GM12801 (cell line): ENCODE measurements around the gene RIPPLY3.

Source experiments
- CTCF ChIP-seq: IDR thresholded peaks from one replicate; pipeline ENCODE4 v1.5.1; 2011; ENCODE audit warnings: control low read depth; ENCODE audit not compliant: insufficient read length; ENCODE audit errors: extremely low read depth

RIPPLY3 gene

GRCh38 chr21:37057614-37058013 is 51.1 kb downstream of the RIPPLY3 start:
- no peak for TF ChIP-seq CTCF

DNA sequence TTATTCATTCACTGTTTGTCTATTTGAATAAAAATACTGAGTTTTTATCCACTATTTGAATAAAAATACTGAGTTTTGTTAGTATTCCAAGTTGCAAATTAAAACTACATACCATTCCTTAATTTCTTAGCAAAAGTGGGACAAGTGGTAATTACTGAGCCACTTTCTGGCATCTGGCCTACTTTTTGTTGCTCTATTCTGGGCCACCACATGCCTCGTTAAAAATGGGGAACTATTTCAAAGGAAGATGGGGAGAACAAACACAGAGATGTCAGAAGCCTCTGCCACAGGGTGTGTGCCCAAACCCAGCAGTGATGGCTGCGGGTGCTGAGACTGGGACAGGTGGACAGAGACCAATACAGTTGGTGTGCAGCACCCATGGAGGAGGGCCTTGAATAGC is 51.8 kb downstream of the RIPPLY3 start:
- TF ChIP-seq CTCF = no peak

DNA sequence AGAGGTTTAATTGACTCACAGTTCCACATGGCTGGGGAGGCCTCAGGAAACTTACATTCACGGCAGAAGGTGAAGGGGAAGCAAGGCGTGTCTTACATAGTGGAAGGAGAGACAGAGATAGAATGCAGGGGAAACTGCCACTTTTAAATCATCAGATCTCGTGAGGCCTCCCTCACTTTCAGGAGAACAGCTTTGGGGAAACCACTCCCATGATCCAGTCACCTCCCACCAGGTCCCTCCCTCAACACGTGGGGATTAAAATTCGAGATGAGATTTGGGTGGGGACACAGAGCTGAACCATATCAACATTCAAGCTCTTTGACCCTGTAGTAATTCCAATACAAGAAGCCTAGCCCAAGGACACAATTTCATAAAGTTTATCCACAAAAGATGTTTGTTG is 52.7 kb downstream of the RIPPLY3 start:
- no peak for TF ChIP-seq CTCF

DNA sequence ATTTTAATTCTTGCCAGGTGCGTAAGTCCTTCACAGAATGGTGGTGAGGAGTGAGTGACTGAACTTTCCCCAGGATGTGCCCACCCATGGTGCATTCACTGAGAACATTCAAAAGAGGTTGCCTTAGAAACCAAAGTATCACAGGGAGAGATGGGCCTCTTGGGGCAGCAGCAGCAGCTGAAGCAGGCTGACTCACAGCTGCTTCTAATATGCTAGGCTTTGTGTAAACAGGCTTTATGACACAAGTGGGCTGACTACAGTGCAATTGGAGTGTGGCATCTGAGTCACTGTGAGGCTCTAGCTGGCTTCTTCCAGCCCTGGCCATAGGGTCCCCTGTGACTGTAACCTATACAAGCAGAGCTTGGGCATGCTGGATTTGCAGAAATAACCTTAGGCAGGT is 53.8 kb downstream of the RIPPLY3 start:
- TF ChIP-seq CTCF = no peak

DNA sequence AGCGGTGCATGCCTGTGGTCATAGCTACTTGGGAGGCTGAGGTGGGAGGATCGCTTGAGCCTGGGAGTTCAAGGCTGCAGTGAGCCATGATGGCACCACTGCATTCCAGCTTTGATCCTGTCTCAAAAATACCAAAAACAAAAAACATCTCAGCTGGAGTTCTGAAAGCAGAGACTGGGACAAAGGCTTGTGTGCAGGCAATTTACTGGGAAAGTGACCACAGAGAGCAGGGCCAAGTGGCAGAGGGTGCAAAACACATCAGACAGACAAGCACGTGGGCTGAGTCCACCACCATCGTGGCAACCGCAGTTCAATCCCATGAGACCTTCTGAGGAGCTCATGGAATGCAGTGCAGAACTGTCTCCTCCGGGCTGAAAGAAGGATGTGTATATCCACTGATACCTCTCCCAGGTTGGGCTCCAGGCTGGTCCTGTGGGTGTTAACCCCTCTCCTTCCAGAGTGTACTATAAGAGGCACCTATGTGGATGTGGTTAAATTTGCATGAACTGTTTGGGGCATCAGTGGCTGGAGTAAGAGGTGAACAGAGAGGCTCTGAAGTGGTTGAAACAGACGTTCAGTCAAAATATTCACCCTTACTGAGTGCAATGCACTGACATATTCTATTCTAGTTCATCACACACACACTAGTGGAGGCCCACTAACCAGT is 55.6 kb downstream of the RIPPLY3 start:
- TF ChIP-seq CTCF = no peak

- no peak for TF ChIP-seq CTCF
Measured at GRCh38 chr21:37062593-37062935, 56.1 kb downstream of the RIPPLY3 start.

DNA sequence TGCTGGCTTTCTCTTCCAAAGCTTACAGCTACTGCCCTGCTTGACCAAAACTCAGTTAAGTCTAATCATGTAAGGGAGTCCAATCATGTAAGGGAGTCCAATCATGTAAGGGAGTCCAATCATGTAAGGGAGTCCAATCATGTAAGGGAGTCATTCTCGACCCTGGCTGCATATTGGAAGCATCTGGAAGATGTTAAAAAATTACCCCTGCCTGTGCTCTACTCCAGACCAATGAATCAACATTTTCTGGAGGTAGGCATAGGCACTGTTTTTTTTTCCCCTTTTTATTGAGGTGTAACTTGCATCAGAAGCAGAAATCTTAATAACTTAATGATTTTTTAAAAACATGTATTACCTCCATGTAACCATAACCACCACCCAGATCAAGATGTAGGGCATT is 56.9 kb downstream of the RIPPLY3 start:
- TF ChIP-seq CTCF = no peak

DNA sequence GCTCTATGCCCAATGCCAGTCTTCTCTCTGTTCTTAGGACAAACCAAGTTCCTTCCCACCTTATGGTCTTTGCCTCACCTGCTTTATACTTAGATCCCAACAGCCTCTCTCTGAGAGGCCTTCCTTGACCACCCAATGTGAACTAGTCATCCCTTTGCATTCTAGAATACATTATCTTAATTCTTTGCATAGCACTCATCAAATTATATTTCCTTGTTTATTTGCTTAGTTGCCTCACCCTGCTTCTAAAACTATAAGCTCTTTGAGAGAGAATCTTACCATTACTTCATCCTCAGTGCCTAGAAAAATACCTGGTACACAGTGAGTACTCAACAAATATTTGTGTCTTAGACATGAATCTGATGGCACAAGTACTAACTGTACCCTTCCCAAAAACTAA is 58.3 kb downstream of the RIPPLY3 start:
- no peak for TF ChIP-seq CTCF
